SHP77 treated with DMSO at 0.1 percent for 48 hours (cell line): ENCODE measurements around the gene ARHGAP45.

Source experiments
- DNase-seq: peaks from one replicate; lab custom pipeline; 2025; lab: John Stamatoyannopoulos, UW

The ARHGAP45 gene

GRCh38 chr19:1039646-1040475, 27.1 kb upstream of the ARHGAP45 start, which contains the start of gene ABCA7:
Gene ABCA7 (plus strand): TSS chr19:1040107. CDS start chr19:1041362, 1,255 bp downstream.
- DNase-seq, result peak; percentile 91

GRCh38 chr19:1040476-1041271, 26.3 kb upstream of the ARHGAP45 start:
- peak; percentile 80 for DNase-seq

GRCh38 chr19:1041272-1041834, 25.6 kb upstream of the ARHGAP45 start:
- DNase-seq, result no peak

- no peak for DNase-seq
Measured at GRCh38 chr19:1041835-1042685, 24.9 kb upstream of the ARHGAP45 start.

GRCh38 chr19:1042689-1043511, 24.1 kb upstream of the ARHGAP45 start:
- no peak for DNase-seq

- peak; percentile 62 for DNase-seq
Measured at GRCh38 chr19:1045247-1045603, 21.7 kb upstream of the ARHGAP45 start.

- no peak for DNase-seq
Measured at GRCh38 chr19:1046117-1046626, 20.8 kb upstream of the ARHGAP45 start.

- DNase-seq, result no peak
Measured at GRCh38 chr19:1046836-1047695, 19.9 kb upstream of the ARHGAP45 start.

- no peak for DNase-seq
Measured at GRCh38 chr19:1047696-1048147, 19.2 kb upstream of the ARHGAP45 start.

GRCh38 chr19:1049106-1049505, 17.9 kb upstream of the ARHGAP45 start:
- no peak for DNase-seq

- no peak for DNase-seq
Measured at GRCh38 chr19:1049800-1050199, 17.2 kb upstream of the ARHGAP45 start.

GRCh38 chr19:1050989-1051788, 15.8 kb upstream of the ARHGAP45 start:
- DNase-seq, result no peak

- no peak for DNase-seq
Measured at GRCh38 chr19:1051791-1052190, 15.2 kb upstream of the ARHGAP45 start.

- no peak for DNase-seq
Measured at GRCh38 chr19:1052349-1052975, 14.5 kb upstream of the ARHGAP45 start.

- no peak for DNase-seq
Measured at GRCh38 chr19:1053176-1054101, 13.5 kb upstream of the ARHGAP45 start.

- DNase-seq, result no peak
Measured at GRCh38 chr19:1054102-1055027, 12.6 kb upstream of the ARHGAP45 start.
